Limb (tissue), 2 donors: ENCODE results near the gene AMT.

ENCODE experiments used
- DNase-seq, 2 donors: peaks; one replicate each; pipeline ENCODE4 v3.0.0-alpha.2; 2016; ENCODE audit errors: extremely low spot score in 2 of 2

The AMT gene

DNA sequence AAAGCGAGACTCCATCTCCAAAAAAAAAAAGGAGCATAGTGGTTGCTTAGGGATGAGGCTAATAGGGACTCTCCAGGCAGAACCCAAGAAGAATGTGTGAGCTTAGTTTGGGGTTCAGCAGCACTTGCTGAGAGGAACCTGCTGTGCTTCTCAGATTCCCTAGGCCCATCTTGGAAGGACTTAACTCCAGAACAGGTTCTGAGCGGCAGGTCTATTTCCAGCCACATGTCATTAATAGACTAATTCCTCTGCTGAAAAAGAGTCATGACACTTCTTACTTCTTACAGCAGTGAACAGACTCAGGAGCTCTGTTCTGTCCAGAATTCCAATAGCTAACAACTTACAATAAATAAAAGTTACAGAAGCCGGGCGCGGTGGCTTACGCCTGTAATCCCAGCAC lies 33.0 kb downstream of the AMT start:
- DNase-seq, result no peak

- no peak for DNase-seq
Observed at GRCh38 chr3:49388289-49388820, 33.9 kb downstream of the AMT start.

- DNase-seq, result no peak
Observed at GRCh38 chr3:49387721-49388120, 34.6 kb downstream of the AMT start.

- no peak for DNase-seq
Observed at GRCh38 chr3:49386056-49386756, 36.1 kb downstream of the AMT start.

DNA sequence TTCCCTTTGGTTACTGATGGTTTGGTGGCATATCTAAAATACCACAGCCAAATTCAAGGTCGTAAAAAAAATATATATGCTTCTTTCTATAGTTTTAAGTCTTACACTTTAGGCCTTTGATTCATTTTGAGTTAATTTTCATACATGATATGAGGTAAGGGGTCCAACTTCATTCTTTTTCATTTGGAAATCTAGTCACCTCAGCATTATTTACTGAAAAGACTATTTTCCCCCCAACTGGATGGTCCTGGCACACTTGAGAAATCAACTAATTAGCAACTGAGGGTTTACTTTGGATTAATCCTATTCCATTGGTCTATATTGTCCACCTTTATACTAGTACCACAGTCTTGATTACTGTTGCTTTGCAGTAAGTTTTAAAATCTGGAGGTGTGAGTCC lies 36.7 kb downstream of the AMT start:
- no peak for DNase-seq

- DNase-seq, result no peak
Observed at GRCh38 chr3:49383387-49383786, 38.9 kb downstream of the AMT start.

DNA sequence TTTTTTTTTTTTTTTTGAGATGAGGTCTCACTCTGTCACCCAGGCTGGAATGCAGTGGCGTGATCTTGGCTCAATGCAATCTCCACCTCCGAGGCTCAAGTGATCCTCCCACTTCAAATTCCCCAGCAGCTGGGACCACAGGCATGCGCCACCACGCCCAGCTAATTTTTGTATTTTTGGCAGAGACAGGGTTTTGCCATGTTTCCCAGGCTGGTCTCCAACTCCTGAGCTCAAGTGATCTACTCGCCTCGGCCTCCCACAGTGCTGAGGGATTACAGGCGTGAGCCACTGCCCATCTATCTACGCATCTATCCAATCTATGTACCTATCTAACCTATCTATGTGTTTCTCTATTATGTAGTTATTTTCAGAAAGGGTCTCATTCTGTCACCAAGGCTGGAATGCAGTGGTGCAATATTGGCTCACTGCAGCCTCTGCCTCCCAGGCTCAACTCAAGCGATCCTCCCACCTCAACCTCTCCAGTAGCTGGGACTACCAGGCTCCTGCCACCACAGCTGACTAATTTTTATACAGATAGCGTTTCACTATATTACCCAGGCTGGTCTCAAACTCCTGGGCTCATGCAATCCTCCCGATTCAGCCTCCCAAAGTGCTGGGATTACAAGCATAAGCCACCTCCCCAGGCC lies 43.9 kb downstream of the AMT start:
- no peak for DNase-seq

DNA sequence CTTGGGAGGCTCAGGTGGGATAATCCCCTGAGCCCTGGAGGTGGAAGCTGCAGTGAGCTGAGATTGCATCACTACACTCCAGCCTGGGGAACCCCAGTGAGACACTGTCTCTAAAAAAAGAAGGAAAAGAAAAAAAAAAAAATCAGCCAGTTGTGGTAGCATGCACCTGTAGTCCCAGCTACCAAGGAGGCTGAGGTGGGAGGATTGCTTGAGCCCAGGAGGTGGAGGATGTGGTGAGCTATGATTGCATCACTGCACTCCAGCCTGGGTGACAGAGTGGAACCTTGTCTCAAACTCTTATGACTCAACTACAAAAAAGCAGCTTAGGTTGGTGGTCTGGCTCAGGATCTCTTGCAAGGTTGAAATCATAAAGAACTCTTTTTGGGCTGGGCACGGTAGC lies 44.8 kb downstream of the AMT start:
- DNase-seq, result no peak

- no peak for DNase-seq
Observed at GRCh38 chr3:49371946-49372345, 50.3 kb downstream of the AMT start.

GRCh38 chr3:49370585-49371290 lies 51.5 kb downstream of the AMT start:
- no peak for DNase-seq
